HG03025 (cell line): ENCODE data around the gene ELMOD3.
"Not testable (repeated sequence)": the region's sequence is repeated elsewhere in the genome, so short reads cannot be mapped to it uniquely, and the experiment has no call there.

Experiments used
- ATAC-seq: cut with Tn5 transposase; IDR thresholded peaks from one replicate; pipeline ENCODE4 v1.9.1; 2021; ENCODE audit warnings: mild to moderate bottlenecking, moderate library complexity; ENCODE audit not compliant: unreplicated experiment, low FRiP score

Gene ELMOD3

GRCh38 chr2:85398426-85399182, 44.0 kb downstream of the ELMOD3 start:
- no peak for ATAC-seq

DNA sequence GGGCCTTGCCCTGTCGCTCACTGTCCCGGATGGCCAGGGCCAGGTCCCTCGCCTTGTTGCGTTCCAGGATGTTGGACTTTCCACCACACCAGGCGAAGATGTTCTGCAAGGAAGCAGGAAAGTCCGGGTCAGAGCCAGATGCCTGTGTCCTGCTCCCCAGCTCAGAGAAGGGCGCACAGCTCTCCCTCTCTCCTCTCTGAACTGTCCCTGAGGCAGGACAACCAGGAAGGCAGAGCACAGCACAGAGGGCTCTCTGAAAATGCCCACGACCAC, 44.5 kb downstream of the ELMOD3 start:
- ATAC-seq = no peak

DNA sequence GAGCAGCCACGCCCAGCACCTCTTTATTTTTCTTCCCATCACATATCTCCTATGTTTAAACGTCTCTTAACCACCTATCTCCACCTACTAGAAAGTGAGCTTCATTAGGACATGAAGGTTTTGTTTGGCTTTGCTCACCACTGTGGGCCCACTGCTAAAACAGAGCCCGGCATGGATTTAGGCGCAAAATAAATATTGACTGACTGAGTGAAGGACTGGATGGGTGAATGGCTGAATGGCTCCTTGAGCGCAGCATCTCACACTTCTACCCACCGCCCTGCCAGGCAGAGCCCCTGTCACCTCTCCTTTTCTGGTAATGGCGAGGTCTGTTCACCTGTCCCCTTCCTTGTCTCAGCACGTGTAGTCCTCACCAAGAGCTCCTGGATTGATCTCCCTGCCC, 45.5 kb downstream of the ELMOD3 start:
- no peak for ATAC-seq

- no peak for ATAC-seq
Measured at GRCh38 chr2:85400541-85401463, 46.2 kb downstream of the ELMOD3 start.

DNA sequence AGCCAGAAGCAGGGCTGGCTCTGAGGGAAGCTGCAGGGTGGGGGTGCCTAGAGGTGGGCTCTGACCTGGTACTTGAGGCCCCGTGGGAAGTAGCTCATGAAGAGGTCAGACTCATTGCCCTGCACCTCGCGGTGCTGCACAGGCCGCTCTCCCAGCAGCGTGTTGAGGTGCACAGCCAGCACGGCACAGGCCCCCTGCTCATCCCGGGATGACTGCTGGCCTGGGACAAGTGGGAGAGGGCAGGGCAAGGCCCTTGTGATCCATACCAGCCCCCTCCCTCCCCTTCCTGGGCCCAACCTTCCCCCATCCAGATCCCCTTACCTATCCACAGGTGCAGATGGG, 46.9 kb downstream of the ELMOD3 start:
- ATAC-seq = no peak

GRCh38 chr2:85401844-85402243, 47.3 kb downstream of the ELMOD3 start:
- no peak for ATAC-seq

GRCh38 chr2:85405201-85406059, 50.9 kb downstream of the ELMOD3 start:
- no peak for ATAC-seq

DNA sequence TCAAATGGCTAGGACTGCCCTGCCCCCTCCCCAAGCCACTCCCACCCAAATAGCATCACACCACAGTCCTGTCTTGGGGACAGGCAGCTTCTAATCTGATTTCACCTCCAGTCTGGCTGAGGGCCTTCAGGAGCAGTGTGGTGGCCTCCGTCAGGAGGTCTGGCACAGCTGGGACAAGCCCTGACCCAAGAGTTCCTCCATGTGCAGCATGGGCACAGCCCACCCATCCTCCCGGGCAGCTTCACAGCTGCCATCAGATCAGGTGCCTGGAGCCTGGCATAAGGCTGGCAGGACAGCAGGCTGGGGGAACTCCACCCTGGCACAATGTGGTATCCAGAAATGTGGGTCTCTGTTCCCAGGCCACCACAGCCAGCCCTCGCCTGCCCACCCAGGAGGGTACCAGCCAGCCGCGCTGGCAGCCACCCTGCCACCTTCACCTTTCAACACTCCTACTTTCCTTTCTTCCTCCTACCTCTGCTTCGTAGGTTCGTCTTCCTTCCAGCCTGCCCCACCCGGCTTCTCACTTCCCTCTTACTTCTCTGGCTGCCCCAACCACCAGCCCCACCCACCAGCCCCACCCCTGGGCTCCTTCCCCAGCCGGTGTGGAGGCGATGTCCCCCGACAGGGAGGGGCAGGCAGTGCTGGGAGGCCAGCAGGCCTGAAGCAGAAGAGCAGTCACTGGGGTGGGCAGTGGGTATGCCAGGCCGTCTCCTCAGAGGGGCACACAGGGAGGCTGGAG, 55.4 kb downstream of the ELMOD3 start, which contains the start of gene CAPG:
Gene CAPG (minus strand): TSS at position 522 of the 739 bp plus-strand sequence. CDS start 8,221 bp downstream, outside the sequence.
- ATAC-seq = peak; percentile 77

DNA sequence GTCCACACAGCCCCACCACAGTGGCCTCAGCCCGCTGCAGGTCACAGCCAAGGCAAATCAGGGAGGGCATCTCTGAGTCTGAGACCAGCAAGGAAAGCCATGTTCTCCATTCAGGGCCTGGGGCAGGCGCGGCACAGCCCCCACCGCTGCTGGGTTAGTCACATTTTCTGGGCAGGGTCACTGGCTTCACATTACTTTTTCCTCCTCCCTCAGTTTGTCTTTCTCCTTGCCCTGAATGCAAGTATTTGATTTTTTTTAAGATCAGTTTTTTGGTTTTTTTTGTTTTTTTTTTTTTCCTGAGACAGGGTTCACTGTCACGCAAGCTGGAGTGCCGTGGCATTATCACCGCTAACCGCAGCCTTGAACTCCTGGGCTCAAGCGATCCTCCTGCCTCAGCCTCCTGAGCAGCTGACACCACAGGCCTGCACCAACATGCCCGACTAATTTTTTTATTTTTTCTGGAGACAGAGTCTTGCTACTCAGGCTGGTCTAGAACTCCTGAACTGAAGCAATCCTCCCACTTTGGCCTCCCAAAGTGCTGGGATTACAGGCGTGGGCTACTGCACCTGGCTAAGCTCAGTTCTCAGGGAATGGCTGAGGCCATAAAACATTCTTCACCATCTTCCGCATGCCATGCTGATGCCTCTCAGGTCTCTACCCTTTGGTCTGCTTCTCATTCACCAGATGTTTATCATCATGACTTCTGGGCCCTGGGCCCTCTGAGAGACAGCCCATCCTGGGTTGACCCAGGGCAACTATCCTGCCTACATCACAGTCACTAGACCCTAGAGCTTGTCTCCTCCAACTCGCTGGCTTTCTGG, 56.2 kb downstream of the ELMOD3 start:
- peak; percentile 5 for ATAC-seq

DNA sequence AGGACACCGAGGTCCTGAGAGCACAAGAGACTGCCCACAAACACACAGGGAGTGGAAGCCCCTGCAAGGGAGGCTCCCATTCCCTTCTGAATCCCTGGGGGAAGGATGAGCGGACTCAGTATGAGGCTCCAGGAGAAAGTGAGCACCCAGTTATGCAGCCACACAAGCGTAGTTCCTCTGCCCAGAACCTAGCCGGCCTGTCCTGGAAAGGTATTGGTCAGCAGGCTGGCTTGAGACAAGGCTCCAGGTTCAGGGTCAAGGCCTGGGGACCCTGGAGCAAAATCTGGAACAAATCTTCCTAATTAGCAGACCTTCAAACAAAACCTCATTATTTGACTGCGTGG, 56.8 kb downstream of the ELMOD3 start:
- no peak for ATAC-seq

GRCh38 chr2:85413592-85414420, 59.2 kb downstream of the ELMOD3 start:
- ATAC-seq = no peak

DNA sequence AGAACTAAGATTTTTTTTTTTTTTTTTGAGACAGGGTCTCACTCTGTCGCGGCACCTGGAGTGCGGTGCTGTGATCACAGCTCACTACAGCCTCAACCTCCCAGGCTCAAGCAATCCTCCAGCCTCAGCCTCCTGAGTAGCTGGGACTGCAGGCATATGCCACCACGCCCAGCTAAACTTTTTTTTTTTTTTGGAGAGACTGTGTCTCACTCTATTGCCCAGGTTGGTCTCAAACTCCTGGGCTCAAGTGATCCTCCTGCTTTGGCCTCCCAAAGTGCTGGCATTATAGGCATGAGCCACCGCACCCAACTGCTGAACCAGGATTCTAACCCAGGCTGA, 59.8 kb downstream of the ELMOD3 start:
- ATAC-seq = not testable (repeated sequence)

DNA sequence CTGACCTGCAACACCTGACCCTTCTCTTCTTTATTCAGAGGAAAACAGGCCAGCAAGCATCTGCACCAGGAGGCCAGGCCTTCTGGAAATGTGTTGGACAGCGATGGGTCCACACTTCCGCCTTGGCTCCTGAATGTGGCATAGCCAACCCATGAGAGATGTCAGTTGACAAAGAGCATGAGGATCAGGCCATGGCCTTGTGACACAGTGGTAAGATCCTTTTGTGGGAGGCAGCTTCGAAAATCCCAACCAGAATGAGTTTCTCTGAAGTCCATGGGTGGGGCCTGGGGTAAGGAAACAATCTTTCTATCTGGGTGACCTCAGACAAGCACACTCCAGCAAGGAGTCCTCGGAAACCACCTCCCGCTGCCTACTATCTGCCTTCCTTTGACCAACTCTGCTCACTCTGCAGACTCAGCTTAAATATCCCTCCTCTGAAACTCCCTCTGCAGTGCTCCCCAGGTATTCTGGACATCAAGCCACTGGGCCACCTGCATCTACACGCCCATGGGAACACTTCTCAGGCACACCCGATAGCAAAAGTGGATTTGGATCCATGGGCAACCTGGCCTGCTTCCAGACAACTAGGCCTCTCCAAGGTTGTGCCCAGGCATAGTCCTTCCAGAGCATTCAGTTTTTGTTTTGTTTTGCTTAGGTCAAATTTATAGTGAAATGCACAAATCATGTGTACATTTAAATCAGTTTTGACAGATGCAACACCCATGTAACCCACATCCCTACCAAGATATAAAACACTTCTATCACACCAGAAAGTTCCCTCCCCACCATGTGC, 60.4 kb downstream of the ELMOD3 start:
- ATAC-seq = no peak

GRCh38 chr2:85415980-85416650, 61.5 kb downstream of the ELMOD3 start:
- no peak for ATAC-seq

DNA sequence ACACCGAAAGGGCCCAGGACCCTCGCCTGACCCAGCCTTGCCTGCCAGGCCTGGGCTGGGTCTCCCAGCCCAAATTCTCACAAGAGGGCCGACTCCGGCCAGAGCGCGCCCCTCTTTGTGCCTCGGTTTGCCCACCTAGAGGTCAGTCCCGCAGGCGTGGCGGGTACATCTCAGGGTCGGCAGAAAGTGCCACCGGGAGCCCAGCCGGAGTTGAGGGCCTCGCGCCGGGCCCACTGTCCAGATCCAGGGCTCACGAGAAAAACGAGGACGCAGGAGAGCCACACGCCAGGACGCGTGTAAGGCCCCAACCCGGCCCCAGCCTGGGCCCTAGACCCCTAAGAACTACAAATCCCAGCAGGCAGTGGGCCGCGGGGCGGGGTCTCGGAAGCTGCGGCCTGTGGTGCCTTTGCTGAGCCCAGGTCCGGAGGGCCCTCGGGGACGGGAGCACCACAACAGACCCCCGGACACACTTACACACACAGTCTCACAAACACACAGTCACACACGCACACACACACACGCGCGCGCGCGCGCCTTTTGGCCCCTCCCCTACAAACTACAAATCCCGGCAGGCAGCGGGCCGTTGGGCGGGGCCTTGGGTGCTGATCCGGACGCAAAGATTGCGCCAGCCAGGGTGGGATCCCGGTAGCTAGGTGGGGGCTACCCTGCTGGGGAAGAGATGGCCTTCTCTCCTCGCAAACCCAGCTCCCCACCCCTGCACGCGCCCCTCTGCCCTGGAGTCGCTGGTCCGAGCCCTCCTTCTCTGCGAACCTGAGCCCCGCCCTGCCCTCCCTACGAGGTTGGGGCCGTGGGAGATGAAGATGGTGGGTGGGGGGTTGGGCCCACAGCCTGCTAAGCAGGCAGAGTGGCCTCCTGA, 63.8 kb downstream of the ELMOD3 start, which contains the start of gene SH2D6:
Gene SH2D6 (plus strand): TSS at position 583 of the 877 bp plus-strand sequence. CDS start 10,752 bp downstream, outside the sequence.
- ATAC-seq = peak; percentile 82

- no peak for ATAC-seq
Measured at GRCh38 chr2:85419009-85419675, 64.6 kb downstream of the ELMOD3 start.
